ENCODE data around the gene CERS6. TPM values are rescaled to one million over a fixed set of nuclear protein-coding genes. Genes with fewer than 3 reads are reported as not detected.

The CERS6 gene
- total RNA-seq, 1 experiment from 2014 or later, result 20.3 TPM

GRCh38 chr2:168568476-168569267 lies 112.6 kb downstream of the CERS6 start:
- in situ Hi-C loops (cut with HindIII; ENCODE audit: low pct_unique_long_range_greater_than_20kb, low sequenced_read_pairs), result no loop called here
- no peak for DNase-seq (ENCODE audit: low read depth, low spot score)

GRCh38 chr2:168571061-168571460 lies 115.0 kb downstream of the CERS6 start:
- in situ Hi-C loops (cut with HindIII; ENCODE audit: low pct_unique_long_range_greater_than_20kb, low sequenced_read_pairs), result no loop called here
- no peak for DNase-seq (ENCODE audit: low read depth, low spot score)

- DNase-seq (ENCODE audit: low read depth, low spot score), result no peak
Observed at GRCh38 chr2:168573128-168573903, 117.2 kb downstream of the CERS6 start.

GRCh38 chr2:168574856-168575630 lies 119.0 kb downstream of the CERS6 start:
- in situ Hi-C loops (cut with HindIII; ENCODE audit: low pct_unique_long_range_greater_than_20kb, low sequenced_read_pairs), result no loop called here
- no peak for DNase-seq (ENCODE audit: low read depth, low spot score)

More at GRCh38 chr2:168573128-168573903, 117.2 kb downstream of the CERS6 start:
- in situ Hi-C loops (cut with HindIII; ENCODE audit: low pct_unique_long_range_greater_than_20kb, low sequenced_read_pairs), result no loop called here

- in situ Hi-C loops (cut with HindIII; ENCODE audit: low pct_unique_long_range_greater_than_20kb, low sequenced_read_pairs), result no loop called here
- DNase-seq (ENCODE audit: low read depth, low spot score), result no peak
Observed at GRCh38 chr2:168577885-168578284, 121.8 kb downstream of the CERS6 start.

- in situ Hi-C loops (cut with HindIII; ENCODE audit: low pct_unique_long_range_greater_than_20kb, low sequenced_read_pairs), result no loop called here
- no peak for DNase-seq (ENCODE audit: low read depth, low spot score)
Observed at GRCh38 chr2:168583064-168583709, 127.1 kb downstream of the CERS6 start.

- no peak for DNase-seq (ENCODE audit: low read depth, low spot score)
- in situ Hi-C loops (cut with HindIII; ENCODE audit: low pct_unique_long_range_greater_than_20kb, low sequenced_read_pairs), result no loop called here
Observed at GRCh38 chr2:168583710-168584521, 127.8 kb downstream of the CERS6 start.

GRCh38 chr2:168584911-168585310 lies 128.8 kb downstream of the CERS6 start:
- in situ Hi-C loops (cut with HindIII; ENCODE audit: low pct_unique_long_range_greater_than_20kb, low sequenced_read_pairs), result no loop called here
- DNase-seq (ENCODE audit: low read depth, low spot score), result no peak

- DNase-seq (ENCODE audit: low read depth, low spot score), result no peak
- in situ Hi-C loops (cut with HindIII; ENCODE audit: low pct_unique_long_range_greater_than_20kb, low sequenced_read_pairs), result no loop called here
Observed at GRCh38 chr2:168585700-168586099, 129.6 kb downstream of the CERS6 start.

GRCh38 chr2:168587307-168587706 lies 131.2 kb downstream of the CERS6 start:
- DNase-seq (ENCODE audit: low read depth, low spot score), result no peak
- in situ Hi-C loops (cut with HindIII; ENCODE audit: low pct_unique_long_range_greater_than_20kb, low sequenced_read_pairs), result no loop called here

- DNase-seq (ENCODE audit: low read depth, low spot score), result no peak
- in situ Hi-C loops (cut with HindIII; ENCODE audit: low pct_unique_long_range_greater_than_20kb, low sequenced_read_pairs), result no loop called here
Observed at GRCh38 chr2:168589236-168590211, 133.5 kb downstream of the CERS6 start.

GRCh38 chr2:168592181-168592831 lies 136.2 kb downstream of the CERS6 start:
- no peak for DNase-seq (ENCODE audit: low read depth, low spot score)
- in situ Hi-C loops (cut with HindIII; ENCODE audit: low pct_unique_long_range_greater_than_20kb, low sequenced_read_pairs), result no loop called here

- peak; percentile 4 for DNase-seq (ENCODE audit: low read depth, low spot score)
- in situ Hi-C loops (cut with HindIII; ENCODE audit: low pct_unique_long_range_greater_than_20kb, low sequenced_read_pairs), result no loop called here
Observed at GRCh38 chr2:168593713-168594112, 137.6 kb downstream of the CERS6 start.

- in situ Hi-C loops (cut with HindIII; ENCODE audit: low pct_unique_long_range_greater_than_20kb, low sequenced_read_pairs), result no loop called here
Observed at GRCh38 chr2:168594778-168595177, 138.7 kb downstream of the CERS6 start.

GRCh38 chr2:168596881-168597655 lies 141.0 kb downstream of the CERS6 start:
- no peak for DNase-seq (ENCODE audit: low read depth, low spot score)
- in situ Hi-C loops (cut with HindIII; ENCODE audit: low pct_unique_long_range_greater_than_20kb, low sequenced_read_pairs), result no loop called here

More at GRCh38 chr2:168594778-168595177, 138.7 kb downstream of the CERS6 start:
- no peak for DNase-seq (ENCODE audit: low read depth, low spot score)

All from SK-MEL-5 (cell line).